Calu3 (cell line): Measurements from ENCODE around the gene NOP16. TPM values are rescaled to one million over a fixed set of nuclear protein-coding genes. Genes with fewer than 3 reads are reported as not detected.

ENCODE experiments used
- BruUV-seq: library from RNA; stranded (reverse); fragments of 400-500 nt; replicated peaks from 2 replicates; lab custom pipeline; 2021; lab: Mats Ljungman, UMichigan
- CTCF ChIA-PET: fragments of 300-600 bp; sonication (Branson Sonifier 250); formaldehyde crosslinking; loops from one replicate; lab custom pipeline; 2022; ENCODE audit warnings: antibody characterized with exemption; lab: Charles Lee
- DNase-seq: peaks from one replicate; pipeline ENCODE4 v3.0.0; 2022
- H3K27ac Mint-ChIP-seq: one replicate; pipeline ENCODE4 v1.8.0; 2022; ENCODE audit warnings: mixed read lengths; ENCODE audit not compliant: unreplicated experiment
- H3K27me3 Mint-ChIP-seq: one replicate; pipeline ENCODE4 v1.8.0; 2022; ENCODE audit warnings: mixed read lengths; ENCODE audit not compliant: unreplicated experiment
- H3K36me3 Mint-ChIP-seq: one replicate; pipeline ENCODE4 v1.8.0; 2022; ENCODE audit warnings: mild to moderate bottlenecking, moderate library complexity, mixed read lengths; ENCODE audit not compliant: insufficient read depth, unreplicated experiment
- H3K4me1 Mint-ChIP-seq: one replicate; pipeline ENCODE4 v1.8.0; 2022; ENCODE audit warnings: mild to moderate bottlenecking, low read depth, mixed read lengths; ENCODE audit not compliant: unreplicated experiment
- H3K4me3 Mint-ChIP-seq: one replicate; pipeline ENCODE4 v1.8.0; 2022; ENCODE audit warnings: mild to moderate bottlenecking, low read depth, moderate library complexity, mixed read lengths; ENCODE audit not compliant: unreplicated experiment
- H3K9me3 Mint-ChIP-seq: one replicate; pipeline ENCODE4 v1.8.0; 2022; ENCODE audit warnings: low read depth, mixed read lengths; ENCODE audit not compliant: unreplicated experiment
- CTCF ChIP-seq: fragments of 200-600 bp; IDR thresholded peaks from one replicate; pipeline ENCODE4 v1.8.0; 2022; ENCODE audit warnings: antibody characterized with exemption; ENCODE audit not compliant: unreplicated experiment
- intact Hi-C: fragments of 100-400 bp; cut with micrococcal nuclease; formaldehyde crosslinking; loops from one replicate; pipeline ENCODE4 v1.10.0; 2022; ENCODE audit not compliant: unreplicated experiment
- total RNA-seq: library from RNA; stranded (reverse); gene quantifications from 2 replicates; pipeline ENCODE4 v1.2.3, GENCODE V29; 2022

Gene NOP16
- total RNA-seq, 1 experiment from 2014 or later = 84.5 TPM

DNA sequence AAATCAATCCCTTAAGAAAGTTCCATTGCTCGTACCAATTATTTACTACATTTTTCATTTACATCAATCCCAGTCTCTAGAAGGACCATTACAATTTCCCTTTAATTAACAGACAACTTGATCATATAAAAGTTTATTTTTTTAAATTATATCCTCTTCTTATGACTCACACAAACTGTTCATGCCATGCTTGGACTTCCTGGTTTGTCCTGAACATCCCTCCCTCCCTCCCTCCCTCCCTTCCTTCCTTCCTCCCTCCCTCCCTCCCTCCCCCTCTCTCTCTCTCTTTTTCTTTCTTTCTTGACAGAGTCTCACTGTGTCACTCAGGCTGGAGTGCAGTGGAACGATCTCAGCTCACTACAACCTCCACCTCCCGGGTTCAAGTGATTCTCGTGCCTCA is 39.6 kb upstream of the NOP16 start:
- CTCF ChIA-PET = interaction anchor here (0.5 to 1.5 kb wide), 4 partner anchors 11 to 668 kb away, joined by 3 to 4 read pairs (median 3); no protein-coding TSS in a partner anchor
- H3K4me1 Mint-ChIP-seq = peaks cover 48% of the 10 kb centered on the region
- DNase-seq = no peak
- H3K27ac Mint-ChIP-seq = peak overlapping the region; percentile 35
- H3K36me3 Mint-ChIP-seq = peaks cover 6% of the 10 kb centered on the region
- intact Hi-C loops = no loop called here
- H3K9me3 Mint-ChIP-seq = no peaks in the 10 kb centered on the region
- H3K27me3 Mint-ChIP-seq = no peaks in the 10 kb centered on the region
- H3K4me3 Mint-ChIP-seq = peak overlapping the region; percentile 14
- TF ChIP-seq CTCF = no peak
- BruUV-seq = no TSS peak

DNA sequence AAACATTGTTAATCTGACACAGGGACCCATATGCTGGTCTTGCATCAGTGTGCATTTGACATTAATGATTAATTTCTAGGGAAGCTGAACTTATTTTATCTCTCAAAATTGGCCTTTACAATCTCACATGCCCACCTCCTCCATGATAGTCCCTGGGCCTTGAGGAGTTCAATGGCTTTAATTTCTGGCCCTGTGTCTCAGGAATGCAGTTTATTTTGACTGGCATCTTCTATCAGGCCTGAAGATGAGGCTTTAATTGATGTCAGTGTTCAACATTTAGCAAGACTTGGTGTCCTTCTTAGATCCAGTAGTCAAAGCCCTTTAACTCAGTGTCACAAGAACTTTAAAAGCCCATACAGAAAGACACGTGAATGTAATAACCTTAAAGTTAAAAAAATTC is 38.5 kb upstream of the NOP16 start:
- TF ChIP-seq CTCF = no peak
- H3K36me3 Mint-ChIP-seq = peaks cover 6% of the 10 kb centered on the region
- CTCF ChIA-PET = interaction anchor here (0.8 kb wide), 1 partner anchor 21 kb away, joined by 3 read pairs; no protein-coding TSS in a partner anchor

DNA sequence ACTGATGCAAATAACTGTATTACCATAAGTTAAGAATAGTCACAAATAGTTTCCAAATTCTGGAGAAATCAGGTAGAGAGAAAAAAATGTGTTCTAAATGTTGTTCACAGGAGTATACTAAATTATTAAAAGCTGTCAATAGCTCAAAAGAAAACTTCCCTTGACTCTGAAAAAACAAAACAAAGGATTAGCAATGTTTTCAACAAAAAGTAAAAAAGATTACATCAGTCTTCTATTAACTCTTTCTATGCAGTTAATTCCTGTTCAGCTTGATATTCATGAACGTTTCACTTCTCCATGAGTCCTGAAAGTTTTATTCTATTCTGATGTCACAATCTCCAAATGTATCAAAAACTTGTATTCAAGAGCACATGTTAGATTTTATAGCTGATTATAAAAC is 37.4 kb upstream of the NOP16 start:
- CTCF ChIA-PET = no interaction called here
- H3K27ac Mint-ChIP-seq = peak overlapping the region; percentile 56
- no peaks in the 10 kb centered on the region for H3K9me3 Mint-ChIP-seq
- no peak for TF ChIP-seq CTCF
- H3K4me3 Mint-ChIP-seq = no peak overlapping the region
- no TSS peak for BruUV-seq
- no peaks in the 10 kb centered on the region for H3K27me3 Mint-ChIP-seq
- DNase-seq = no peak
- intact Hi-C loops = no loop called here
- H3K36me3 Mint-ChIP-seq = peaks cover 6% of the 10 kb centered on the region
- H3K4me1 Mint-ChIP-seq = peaks cover 40% of the 10 kb centered on the region

More for the DNA sequence above, 38.5 kb upstream of the NOP16 start:
- Mint-ChIP-seq H3K4me1 (peaks cover 46% of the 10 kb centered on the region), H3K9me3 (no peaks in the 10 kb centered on the region), H3K27me3 (no peaks in the 10 kb centered on the region), H3K27ac (peak overlapping the region; percentile 70), H3K4me3 (no peak overlapping the region)
- BruUV-seq = no TSS peak
- no peak for DNase-seq
- intact Hi-C loops = no loop called here

DNA sequence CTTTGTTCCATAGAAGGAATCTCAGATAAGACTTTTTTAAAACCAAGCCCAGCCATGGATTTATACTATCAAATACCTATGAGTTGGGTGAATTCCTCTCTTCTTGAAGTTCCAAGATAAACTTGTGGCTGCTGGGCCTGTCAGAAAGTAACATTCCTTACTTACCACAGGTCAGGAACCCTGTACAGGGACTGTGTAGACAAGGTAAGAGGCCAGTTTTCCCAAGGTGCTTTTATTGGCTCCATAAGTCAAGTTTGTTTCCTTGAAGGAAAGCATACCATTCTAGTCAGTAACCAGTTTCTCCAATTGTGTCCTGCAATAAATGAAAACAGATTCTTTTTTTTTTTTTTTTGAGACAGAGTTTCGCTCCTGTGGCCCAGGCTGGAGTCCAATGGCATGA is 36.7 kb upstream of the NOP16 start:
- H3K36me3 Mint-ChIP-seq = peaks cover 6% of the 10 kb centered on the region
- no TSS peak for BruUV-seq
- H3K27ac Mint-ChIP-seq = peak overlapping the region; percentile 56
- H3K9me3 Mint-ChIP-seq = peaks cover 4% of the 10 kb centered on the region
- peaks cover 40% of the 10 kb centered on the region for H3K4me1 Mint-ChIP-seq
- H3K4me3 Mint-ChIP-seq = no peak overlapping the region
- no peaks in the 10 kb centered on the region for H3K27me3 Mint-ChIP-seq
- DNase-seq = peak; percentile 52
- intact Hi-C loops = no loop called here
- CTCF ChIA-PET = no interaction called here
- no peak for TF ChIP-seq CTCF
